GM18861 (cell line): Measurements from ENCODE around the gene SIRT7.

Experiments
- ATAC-seq: cut with Tn5 transposase; IDR thresholded peaks from one replicate; pipeline ENCODE4 v1.9.1; 2021; ENCODE audit not compliant: unreplicated experiment

Gene SIRT7

DNA sequence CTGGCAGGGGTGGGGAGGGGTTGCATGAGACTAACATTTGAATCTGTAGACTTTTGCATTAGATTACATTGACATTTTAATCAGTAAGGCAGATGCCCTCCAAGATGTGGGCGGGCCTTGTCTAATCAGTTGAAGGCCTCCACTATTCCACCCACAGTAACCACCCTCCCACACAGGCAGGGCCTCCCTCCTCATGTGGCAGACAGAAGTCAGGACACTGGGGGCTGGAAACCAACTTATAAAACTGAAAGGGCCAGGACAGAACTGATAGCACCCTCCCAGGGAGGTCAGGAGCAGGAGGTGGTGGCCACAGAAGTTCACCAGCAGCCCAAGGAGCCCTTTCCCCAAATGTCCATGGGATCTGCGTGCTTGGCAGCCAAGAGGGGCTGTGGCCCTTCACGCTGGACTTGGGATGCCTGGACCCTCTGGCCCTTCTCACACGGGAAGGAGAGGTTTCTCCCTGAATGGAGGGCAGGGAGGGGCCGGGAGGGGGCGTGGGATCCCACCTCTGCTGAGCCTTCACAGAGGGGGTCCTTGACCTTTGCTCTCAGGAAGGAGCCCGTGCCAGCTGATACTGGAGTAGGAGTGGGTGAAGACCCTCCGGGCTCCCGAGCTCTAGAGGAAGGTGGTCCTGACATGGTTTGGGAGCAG is 14.5 kb upstream of the SIRT7 start:
- no peak for ATAC-seq

- no peak for ATAC-seq
These were observed 13.8 kb upstream of the SIRT7 start for GRCh38 chr17:81931557-81932332.

DNA sequence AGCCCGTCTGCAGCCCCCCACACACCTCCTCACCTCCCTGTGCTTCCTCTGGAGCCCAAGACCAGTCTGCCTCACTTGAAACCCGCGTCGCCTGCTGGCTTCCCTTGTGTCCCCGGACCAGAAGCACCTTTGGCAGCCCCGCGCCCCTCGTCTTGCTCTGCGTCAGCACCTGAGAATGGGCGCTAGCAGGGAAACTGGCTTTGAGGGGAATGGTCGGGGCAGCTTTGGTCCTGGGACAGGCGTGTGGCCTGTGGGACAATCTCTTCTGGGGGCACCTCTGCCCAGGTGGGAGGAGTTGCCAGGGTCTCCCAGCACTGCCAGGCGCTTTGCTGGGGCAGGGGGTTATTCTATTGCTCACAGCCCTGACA is 13.2 kb upstream of the SIRT7 start:
- ATAC-seq = no peak

GRCh38 chr17:81930142-81931125 is 12.5 kb upstream of the SIRT7 start:
- no peak for ATAC-seq

- no peak for ATAC-seq
These were observed 11.5 kb upstream of the SIRT7 start for GRCh38 chr17:81929253-81930141.

DNA sequence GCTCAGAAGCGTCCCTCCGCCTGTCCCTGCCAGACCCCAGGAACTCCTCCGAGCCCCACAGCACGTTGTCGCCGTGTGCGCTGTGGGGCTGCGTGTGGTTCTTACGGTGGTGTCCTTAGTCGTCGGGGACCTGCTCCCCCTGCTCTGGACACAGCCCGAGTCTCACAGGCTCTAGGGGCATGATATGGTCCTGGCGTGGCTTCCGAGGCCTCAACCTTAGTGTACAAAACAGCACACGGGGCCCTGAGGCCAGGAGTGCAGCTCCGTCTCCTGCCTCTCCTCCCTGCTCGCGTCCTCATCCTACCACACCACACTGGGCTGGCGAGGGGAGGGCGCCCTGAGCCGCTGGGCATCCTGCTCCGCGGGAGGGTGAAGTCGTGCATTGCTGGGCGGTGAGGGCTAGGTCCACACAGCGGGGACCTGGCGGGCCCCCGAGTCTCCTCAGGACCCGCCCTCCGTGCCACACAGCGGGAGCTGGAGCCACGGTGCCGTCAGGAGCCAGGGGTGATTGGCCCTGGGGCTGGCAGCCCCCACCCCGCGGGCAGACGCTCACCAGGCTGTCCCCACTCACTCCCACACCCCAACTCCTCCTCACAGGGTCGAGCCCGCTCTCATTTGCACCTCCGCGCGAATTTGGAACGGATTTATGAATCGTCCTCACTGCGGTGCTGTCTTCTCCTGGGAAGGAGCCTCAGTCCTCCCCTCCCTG is 10.7 kb upstream of the SIRT7 start:
- ATAC-seq = no peak

- peak; percentile 40 for ATAC-seq
These were observed 9.9 kb upstream of the SIRT7 start, which contains the start of gene MAFG for GRCh38 chr17:81927653-81928543. Gene MAFG (minus strand): TSS chr17:81927735. CDS start chr17:81923185, 4,550 bp downstream.

DNA sequence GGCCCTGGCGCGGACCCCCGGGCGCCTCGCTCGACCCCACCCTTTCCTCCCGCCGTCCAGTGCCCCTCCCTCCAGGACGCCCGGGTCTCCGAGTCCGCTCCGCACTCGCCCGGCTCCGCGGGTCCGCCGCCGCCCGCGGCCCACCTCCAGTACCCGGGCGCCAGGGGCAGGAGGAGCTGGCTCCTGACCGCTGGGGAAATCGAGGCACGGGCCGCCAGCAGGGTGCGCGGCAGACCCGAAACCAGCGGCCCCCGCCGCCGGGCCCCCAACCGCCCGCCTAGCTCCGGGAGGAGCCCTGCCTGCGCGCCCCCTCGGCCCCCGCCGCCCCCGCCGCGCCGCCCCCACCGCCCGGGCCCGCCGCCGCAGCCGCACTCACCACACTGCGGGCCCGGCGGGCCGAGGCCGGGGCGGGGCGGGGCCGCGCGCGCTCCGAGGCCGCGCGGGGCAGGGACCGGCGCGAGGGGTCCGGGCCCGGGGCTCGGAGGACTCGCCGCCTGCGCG is 9.2 kb upstream of the SIRT7 start:
- peak; percentile 5 for ATAC-seq

GRCh38 chr17:81926451-81927151 is 8.6 kb upstream of the SIRT7 start:
- ATAC-seq = peak; percentile 11

DNA sequence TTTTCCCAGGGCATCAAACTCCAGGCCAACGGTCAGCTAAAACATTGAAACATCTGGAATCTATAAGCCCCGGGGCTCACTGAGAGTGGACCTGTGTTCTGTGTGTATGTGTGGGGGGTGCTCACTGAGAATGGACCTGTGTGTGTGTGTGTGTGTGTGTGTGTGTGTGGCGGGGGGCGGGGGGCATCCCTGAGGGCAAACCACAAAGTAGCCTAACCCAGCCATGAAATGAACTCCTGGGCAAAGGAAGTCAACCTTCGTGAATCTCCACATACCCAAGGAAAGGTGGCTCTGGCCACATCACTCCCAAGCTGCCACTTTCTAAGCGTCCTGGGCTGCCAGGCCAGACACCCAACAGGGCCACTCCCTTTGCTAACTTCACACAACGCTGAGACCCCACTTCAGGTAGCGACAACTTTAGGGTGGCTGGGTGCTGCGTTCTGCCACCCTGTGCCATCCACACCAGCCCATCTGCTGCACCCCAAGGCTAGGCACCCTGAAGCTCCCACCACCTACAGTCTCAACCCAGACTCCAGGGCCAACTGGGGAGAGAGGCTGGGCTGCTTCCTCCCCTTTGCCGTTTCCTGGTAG is 8.0 kb upstream of the SIRT7 start:
- ATAC-seq = no peak

DNA sequence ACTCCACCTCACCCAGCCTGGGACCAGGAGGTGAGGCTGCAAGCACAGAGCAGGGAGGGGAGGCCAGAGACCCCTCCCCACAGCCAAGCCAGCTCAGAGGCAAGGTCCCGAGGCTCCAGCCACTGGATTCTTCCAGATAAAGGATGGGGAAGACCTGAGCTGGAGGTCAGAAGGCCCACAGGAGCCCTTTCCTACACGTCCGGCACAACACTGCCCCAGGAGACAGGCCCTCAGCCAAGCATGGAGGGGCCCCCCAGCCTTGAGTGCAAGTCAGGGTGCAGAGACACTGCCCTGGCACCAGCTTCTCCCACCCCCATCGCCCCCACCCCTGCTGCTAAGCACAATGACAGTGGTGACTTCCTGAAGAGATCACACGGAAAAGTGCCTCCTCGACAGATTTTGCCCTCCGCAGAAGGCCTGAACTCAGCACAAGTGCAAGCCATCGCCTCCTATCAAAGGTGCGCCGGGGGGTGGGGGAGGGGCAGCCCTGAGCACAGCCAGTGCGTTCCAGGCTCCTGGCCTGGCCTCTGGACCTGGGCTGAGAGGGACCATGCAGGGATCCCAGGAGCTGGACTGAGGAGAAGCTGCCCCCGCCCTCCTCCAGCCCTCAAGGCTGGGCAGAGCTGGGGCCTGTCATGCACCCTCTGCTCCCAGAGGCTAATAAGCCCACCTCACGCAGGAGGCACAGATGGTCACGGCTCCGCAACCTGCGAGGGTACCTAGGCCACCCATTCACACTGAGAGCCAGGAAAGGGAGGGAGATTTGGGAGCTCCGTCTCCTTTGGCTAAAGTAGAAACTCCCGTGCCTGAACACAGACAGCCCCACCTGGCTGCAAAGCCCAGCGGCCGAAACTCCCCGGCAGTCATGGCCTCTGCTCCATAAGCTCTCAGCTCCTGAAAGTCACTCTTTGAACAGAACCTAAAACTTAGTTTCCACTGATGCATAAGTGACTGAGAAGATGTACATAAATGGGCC is 6.9 kb upstream of the SIRT7 start:
- ATAC-seq = no peak

- ATAC-seq = no peak
These were observed 5.6 kb upstream of the SIRT7 start for GRCh38 chr17:81923302-81924260.

GRCh38 chr17:81922566-81923301 is 4.8 kb upstream of the SIRT7 start:
- no peak for ATAC-seq

GRCh38 chr17:81921996-81922565 is 4.1 kb upstream of the SIRT7 start:
- no peak for ATAC-seq
